Mesodermal cell (in vitro differentiated cells): Measurements from ENCODE around the gene TNIP1. TPM values are rescaled to one million over a fixed set of nuclear protein-coding genes. Genes with fewer than 3 reads are reported as not detected.

Experiments
- H3K27ac ChIP-seq: 2 replicates; pipeline ENCODE4 v1.7.0; 2013; ENCODE audit warnings: mild to moderate bottlenecking, low read depth, low read length, moderate library complexity; ENCODE audit not compliant: severe bottlenecking
- H3K36me3 ChIP-seq: 2 replicates; pipeline ENCODE4 v1.7.1; 2013; ENCODE audit warnings: mild to moderate bottlenecking, low read length, moderate library complexity; ENCODE audit not compliant: control insufficient read depth, insufficient read depth
- H3K4me1 ChIP-seq: one replicate; pipeline ENCODE4 v1.7.1; 2013; ENCODE audit warnings: mild to moderate bottlenecking, low read length; ENCODE audit not compliant: insufficient read depth, control insufficient read depth, poor library complexity, severe bottlenecking
- H3K4me3 ChIP-seq: 2 replicates; pipeline ENCODE4 v1.7.0; 2013; ENCODE audit warnings: low read length, control low read depth, mild to moderate bottlenecking; ENCODE audit not compliant: insufficient read depth, poor library complexity, severe bottlenecking; ENCODE audit errors: extremely low read depth
- H3K9me3 ChIP-seq: 2 replicates; pipeline ENCODE4 v1.7.1; 2013; ENCODE audit warnings: mild to moderate bottlenecking, low read length, moderate library complexity; ENCODE audit not compliant: control insufficient read depth
- WGBS, 2 experiments: methylation state at CpG; one replicate each; pipeline ENCODE4 v1.1.5; 2013; ENCODE audit warnings: missing lambda C conversion rate in 2 of 2; ENCODE audit not compliant: insufficient coverage in 2 of 2; 5-methylcytosine and 5-hydroxymethylcytosine counted together
- polyA plus RNA-seq, 2 experiments: library from polyadenylated mRNA; stranded (reverse); fragments of 50-300 nt; gene quantifications; one replicate each; pipeline ENCODE4 v1.2.3, GENCODE V29; 2013

TNIP1 gene
- 49.5 TPM for polyA plus RNA-seq (2013, experiment 1 of 2)
- polyA plus RNA-seq (2013, experiment 2 of 2) = 43.9 TPM

DNA sequence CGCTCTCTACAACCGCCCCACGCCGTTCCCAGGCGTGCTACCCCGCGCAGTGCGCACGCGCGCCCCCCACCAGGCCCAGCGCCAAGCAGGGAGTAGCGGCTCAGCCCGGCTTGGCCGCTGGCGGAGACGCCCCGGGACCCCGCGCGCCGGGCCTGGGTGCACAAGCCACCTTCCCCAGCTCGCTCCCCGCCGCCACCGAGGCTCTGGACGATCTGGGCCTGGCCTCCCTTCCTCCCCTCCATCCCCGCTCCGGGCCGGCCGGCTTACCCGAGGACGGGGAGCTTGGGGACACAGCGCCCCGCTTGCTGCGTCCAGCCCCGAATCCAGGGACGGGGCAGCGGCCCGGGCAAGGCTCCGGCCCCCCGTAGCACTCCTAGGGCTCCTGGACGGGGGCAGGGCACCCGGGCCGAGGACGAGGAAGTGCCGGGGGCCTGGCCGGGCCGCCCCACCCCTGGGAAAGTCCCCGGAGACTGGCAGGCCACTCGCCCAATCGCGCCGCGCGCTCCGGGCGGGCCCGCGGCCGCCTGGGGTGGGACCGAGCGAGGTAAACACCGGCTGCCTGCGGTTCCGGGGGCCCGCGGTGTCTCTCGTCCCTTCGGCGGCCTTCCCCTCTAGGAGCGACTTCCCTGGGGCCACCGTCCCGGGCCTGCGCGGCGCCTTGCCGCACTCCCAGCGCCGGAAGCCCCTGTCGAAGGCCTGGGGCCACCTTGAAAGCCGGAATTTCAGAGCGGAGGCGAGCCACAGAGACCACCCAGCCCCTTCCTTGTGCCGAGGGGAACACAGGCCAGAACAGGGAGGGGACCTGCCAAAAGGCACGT is at the start of gene TNIP1:
Gene TNIP1 (minus strand): TSS at position 422 of the 818 bp plus-strand sequence. CDS start 15,939 bp downstream, outside the sequence.
- Histone ChIP-seq H3K36me3 (peaks cover 13% of the 10 kb centered on the region), H3K4me3 (peak within 1 kb of the TSS; percentile 76), H3K4me1 (peaks cover 9% of the 10 kb centered on the region), H3K9me3 (no peaks in the 10 kb centered on the region), H3K27ac (peak within 1 kb of the TSS; percentile 95)
- 0% methylated on average over 77 to 78 of the region's 86 CpGs for WGBS, 2 experiments

DNA sequence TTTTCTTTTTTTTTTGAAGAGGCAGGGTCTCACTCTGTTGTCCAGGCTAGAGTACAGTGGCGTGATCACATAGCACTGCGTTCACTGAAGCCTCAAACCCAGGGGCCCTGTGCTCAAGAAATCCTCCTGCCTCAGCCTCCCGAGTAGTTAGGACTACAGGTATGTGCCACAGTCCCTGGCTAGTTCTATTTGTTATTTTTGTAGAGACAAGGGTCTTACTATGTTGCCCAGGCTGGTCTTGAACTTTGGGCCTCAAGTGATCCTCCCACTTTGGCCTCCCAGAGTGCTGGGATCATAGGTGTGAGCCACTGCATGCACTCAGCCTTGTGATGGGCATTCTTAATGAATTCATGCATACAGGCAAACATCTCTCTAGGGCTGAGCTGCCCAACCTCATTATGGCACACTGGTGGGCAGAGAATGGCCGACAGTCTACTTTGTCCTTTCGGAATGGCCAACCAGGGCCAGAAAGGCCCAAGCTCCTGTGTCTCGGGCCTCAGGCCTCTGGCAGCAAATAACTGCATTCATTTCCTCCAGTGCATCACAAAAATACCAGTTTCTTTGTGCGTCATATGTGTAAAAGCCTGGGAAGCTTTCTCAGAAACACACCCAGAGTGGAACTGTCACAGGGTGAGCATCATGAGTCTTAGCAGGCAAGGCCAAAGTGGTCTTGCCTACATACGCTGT is 49.5 kb upstream of the TNIP1 start:
- H3K9me3 ChIP-seq = no peaks in the 10 kb centered on the region
- no peak overlapping the region for H3K27ac ChIP-seq
- H3K4me1 ChIP-seq = no peaks in the 10 kb centered on the region
- 95 to 100% methylated on average over 5 to 7 of the region's 8 CpGs for WGBS, 2 experiments
- H3K4me3 ChIP-seq = no peak overlapping the region
- H3K36me3 ChIP-seq = peaks cover 98% of the 10 kb centered on the region

DNA sequence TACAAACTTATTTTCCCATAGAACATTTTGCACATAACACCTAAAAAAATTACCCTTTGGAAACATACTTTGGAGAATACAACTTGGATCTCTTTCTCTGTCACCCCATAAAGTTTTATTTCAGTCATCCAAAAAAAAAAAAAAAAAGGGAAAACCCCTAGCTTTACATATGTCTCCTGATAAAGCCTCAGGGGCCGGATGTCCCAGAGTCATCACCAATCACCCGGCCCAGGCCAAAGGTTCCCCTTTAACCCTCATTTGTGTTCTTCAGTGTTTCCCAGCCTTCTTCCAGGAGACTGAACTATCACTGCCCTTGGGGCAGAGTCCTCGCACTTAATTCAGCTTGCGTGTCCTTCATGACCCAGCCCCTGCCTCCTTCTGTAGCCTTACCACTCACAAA is 48.0 kb upstream of the TNIP1 start:
- 67 to 77% methylated on average over 3 to 4 of the region's 4 CpGs for WGBS, 2 experiments
- Histone ChIP-seq H3K4me1 (no peaks in the 10 kb centered on the region), H3K4me3 (no peak overlapping the region), H3K27ac (no peak overlapping the region), H3K9me3 (no peaks in the 10 kb centered on the region), H3K36me3 (peaks cover 98% of the 10 kb centered on the region)

- H3K9me3 ChIP-seq = no peaks in the 10 kb centered on the region
- no peak overlapping the region for H3K27ac ChIP-seq
- no peak overlapping the region for H3K4me3 ChIP-seq
- H3K36me3 ChIP-seq = peaks cover 98% of the 10 kb centered on the region
- no peaks in the 10 kb centered on the region for H3K4me1 ChIP-seq
- WGBS, 2 experiments = 94 to 100% methylated on average over 4 to 7 of the region's 8 CpGs
These were observed 47.1 kb upstream of the TNIP1 start for GRCh38 chr5:151127926-151128325.

DNA sequence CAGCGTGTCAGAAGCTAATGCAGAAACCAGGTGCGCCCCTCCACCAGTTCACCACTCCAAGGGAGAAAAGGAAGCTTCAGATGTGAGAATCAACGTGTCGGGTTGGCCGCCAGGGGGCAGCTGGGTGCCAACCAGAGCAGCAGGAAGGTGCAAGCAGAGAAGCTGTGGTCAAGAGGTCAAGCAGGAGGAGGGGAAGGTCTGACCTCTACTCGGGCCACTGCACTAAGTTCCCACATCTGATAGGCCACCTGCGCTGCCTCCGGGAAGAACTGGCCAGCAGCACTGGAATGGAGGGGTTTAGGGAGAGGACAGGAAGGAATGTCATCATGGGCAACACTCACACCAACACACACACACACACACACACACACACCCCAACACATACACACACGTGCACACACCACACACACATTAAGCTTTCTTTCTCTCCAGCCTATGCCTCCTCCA is 45.4 kb upstream of the TNIP1 start:
- Histone ChIP-seq H3K4me1 (no peaks in the 10 kb centered on the region), H3K4me3 (no peak overlapping the region), H3K9me3 (no peaks in the 10 kb centered on the region), H3K27ac (no peak overlapping the region), H3K36me3 (peaks cover 98% of the 10 kb centered on the region)
- 19 to 20% methylated on average over 5 of the region's 9 CpGs for WGBS, 2 experiments

- Histone ChIP-seq H3K36me3 (peaks cover 98% of the 10 kb centered on the region), H3K4me3 (no peak overlapping the region), H3K27ac (no peak overlapping the region), H3K9me3 (no peaks in the 10 kb centered on the region), H3K4me1 (no peaks in the 10 kb centered on the region)
- 78 to 83% methylated on average over 7 of the region's 7 CpGs for WGBS, 2 experiments
These were observed 44.6 kb upstream of the TNIP1 start for GRCh38 chr5:151125421-151125820.

- Histone ChIP-seq H3K36me3 (peaks cover 98% of the 10 kb centered on the region), H3K9me3 (no peaks in the 10 kb centered on the region), H3K27ac (no peak overlapping the region), H3K4me3 (no peak overlapping the region), H3K4me1 (no peaks in the 10 kb centered on the region)
- 85 to 90% methylated on average over 13 to 17 of the region's 17 CpGs for WGBS, 2 experiments
These were observed 43.3 kb upstream of the TNIP1 start for GRCh38 chr5:151123897-151124751.

DNA sequence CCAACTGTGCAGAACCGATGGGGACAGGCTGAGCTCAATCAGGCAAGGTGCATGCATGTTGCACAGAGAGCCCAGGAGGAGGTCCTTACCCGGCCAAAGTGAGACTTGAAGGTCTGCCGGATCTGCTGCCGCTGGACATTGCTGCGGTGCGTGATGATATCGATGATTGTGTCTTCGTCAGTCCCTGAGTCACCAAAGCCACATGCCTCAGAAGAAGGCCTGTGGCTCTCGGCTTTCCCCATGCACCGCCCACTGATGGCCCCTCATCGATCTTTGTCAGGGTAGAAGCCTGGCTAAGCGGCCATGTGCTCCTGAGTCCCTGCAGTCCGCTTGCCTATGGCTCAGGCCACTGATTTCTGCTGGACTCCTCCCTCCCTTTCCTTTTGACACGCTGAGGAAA is 42.0 kb upstream of the TNIP1 start:
- Histone ChIP-seq H3K9me3 (no peaks in the 10 kb centered on the region), H3K4me3 (no peak overlapping the region), H3K36me3 (peaks cover 96% of the 10 kb centered on the region), H3K4me1 (no peaks in the 10 kb centered on the region), H3K27ac (no peak overlapping the region)
- WGBS, 2 experiments = 91 to 96% methylated on average over 10 to 13 of the region's 14 CpGs

DNA sequence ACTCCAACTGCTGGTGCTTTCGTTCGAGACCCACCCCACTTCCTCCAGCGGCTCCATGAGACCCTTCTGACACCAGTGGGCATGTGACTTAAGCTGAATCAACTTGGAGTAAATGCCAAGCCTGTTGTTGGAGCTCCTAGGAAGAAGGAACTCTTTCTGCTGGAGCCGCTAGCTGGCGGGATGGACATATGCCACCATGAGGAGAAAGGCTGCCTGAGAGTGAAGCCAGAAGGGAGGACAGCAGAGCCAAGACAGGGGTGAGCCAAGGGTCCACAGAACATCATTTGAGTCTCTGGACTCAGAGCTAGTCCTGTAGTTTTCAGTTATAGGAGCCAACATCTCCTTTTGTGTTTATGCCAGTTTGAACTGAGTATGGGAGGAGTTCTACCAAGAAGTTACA is 40.8 kb upstream of the TNIP1 start:
- 87 to 94% methylated on average over 5 of the region's 5 CpGs for whole genome bisulfite sequencing, 2 experiments

GRCh38 chr5:151121095-151121494 is 40.3 kb upstream of the TNIP1 start:
- Histone ChIP-seq H3K4me3 (no peak overlapping the region), H3K27ac (no peak overlapping the region), H3K9me3 (no peaks in the 10 kb centered on the region), H3K36me3 (peaks cover 98% of the 10 kb centered on the region), H3K4me1 (no peaks in the 10 kb centered on the region)
- WGBS, 2 experiments = 100% methylated on average over 2 of the region's 2 CpGs

More for the DNA sequence above, 40.8 kb upstream of the TNIP1 start:
- Histone ChIP-seq H3K9me3 (no peaks in the 10 kb centered on the region), H3K27ac (no peak overlapping the region), H3K36me3 (peaks cover 96% of the 10 kb centered on the region), H3K4me1 (no peaks in the 10 kb centered on the region), H3K4me3 (no peak overlapping the region)
